HG02973 (cell line): ENCODE measurements around the gene BDH1.
"Not testable (repeated sequence)": the region's sequence is repeated elsewhere in the genome, so short reads cannot be mapped to it uniquely, and the experiment has no call there.

Experiments used
- ATAC-seq: cut with Tn5 transposase; IDR thresholded peaks from one replicate; pipeline ENCODE4 v1.9.1; 2021; ENCODE audit warnings: moderate library complexity; ENCODE audit not compliant: unreplicated experiment

The BDH1 gene

GRCh38 chr3:197491923-197492664 is 63.7 kb downstream of the BDH1 start:
- no peak for ATAC-seq

DNA sequence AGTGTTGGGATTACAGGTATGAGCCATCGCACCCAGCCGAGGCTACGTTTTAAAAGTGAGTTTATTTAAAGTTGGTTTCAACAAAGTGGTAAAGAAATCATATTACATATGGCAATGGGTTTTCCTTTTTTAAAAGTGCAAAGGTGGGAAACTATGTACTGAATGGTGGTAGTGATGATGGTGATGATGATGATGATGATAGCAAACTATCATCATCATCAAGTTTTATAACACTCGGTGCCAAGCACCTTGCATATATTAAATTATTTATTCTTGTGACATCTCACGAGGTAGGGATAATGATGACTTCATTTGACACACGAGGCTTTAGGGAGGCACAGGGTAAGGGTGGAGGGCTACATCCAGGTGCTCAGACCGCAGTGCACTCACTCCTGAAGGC is 64.3 kb downstream of the BDH1 start:
- ATAC-seq: no peak

DNA sequence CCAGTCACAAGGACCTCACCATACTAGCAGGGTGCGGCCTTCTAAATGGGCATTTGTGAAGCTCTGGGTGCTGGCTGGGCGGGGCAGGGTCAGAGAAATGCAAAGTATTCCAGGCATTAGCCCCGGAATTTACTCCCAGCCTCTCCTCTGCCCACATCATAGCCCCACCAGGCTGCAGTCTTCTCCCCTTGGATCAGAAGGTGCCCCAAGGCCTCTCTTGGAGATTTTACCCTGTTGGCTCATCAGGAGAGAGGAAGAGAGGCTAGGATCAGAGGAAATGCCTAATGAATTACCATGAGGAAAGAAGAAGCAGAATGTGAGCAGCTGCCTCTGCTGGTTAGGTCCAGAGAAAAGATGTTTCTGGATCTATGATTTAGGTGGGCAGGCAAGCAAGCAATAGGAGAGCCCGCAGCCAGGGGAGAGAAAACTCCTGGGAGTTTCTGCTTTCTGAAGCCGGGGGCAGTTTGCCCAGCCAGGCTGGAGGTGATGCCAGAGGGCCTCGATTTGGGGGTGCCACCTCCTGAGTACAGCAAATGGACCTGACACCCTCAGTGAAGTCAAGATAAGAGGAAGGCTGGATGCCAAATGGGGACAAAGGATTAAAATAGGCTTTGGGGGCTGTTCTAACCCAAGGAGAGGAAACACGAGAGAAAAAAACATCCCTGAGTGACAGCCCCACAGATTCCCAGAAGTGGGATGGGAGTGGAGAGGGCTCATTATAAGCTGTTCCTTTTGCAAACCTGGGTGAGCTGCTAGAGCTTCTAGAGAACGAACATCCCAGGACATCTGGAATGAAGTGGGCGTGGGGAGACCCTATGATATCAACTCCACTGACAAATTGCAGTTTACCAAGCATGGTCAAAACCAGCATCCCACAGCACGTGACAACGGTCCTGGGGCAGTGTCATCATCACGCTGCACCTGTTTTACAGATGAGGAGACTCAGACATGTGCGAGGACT is 65.4 kb downstream of the BDH1 start:
- no peak for ATAC-seq

- no peak for ATAC-seq
These were observed 67.8 kb downstream of the BDH1 start for GRCh38 chr3:197487911-197488391.

DNA sequence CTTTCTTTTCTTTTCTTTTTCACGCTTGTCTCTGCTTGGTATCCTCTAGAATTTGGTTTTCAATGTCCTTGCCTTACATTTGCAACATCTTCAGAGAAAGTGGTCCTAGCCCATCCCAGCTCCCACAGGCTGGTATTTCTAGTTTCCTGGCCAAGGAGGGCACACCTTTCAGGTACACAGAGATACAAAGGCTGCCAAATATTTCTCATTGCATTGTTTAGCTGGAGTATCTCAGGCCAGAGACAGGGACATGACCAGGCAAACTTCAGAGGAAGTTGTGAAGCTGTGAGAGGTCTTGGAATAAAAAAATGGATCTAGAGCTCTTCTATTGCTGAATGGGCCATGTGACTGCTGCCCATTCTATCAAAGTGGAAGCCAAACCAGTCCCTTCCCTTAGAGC is 68.9 kb downstream of the BDH1 start:
- ATAC-seq: no peak

GRCh38 chr3:197485143-197485542 is 70.6 kb downstream of the BDH1 start:
- ATAC-seq: no peak

GRCh38 chr3:197484204-197484901 is 71.4 kb downstream of the BDH1 start:
- ATAC-seq: no peak

DNA sequence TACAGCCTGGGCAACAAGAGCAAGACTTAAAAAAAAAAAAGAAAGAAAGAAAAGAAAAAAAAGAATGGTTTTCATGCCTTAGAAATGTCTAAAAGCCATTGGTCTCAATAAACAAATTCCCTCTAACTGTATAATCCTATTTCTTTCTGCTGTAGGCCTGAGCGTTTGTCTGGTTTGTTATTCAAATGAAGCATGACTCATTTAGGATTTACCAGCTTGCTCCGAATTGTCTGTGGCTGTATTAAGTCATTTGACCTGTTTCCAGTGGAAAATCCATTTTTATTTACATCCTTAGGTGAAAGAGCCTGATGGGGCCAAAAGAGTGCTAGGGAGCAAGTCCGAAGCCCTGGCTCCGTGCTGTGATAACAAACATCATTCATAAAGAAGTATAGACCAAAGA is 73.8 kb downstream of the BDH1 start:
- no peak for ATAC-seq

DNA sequence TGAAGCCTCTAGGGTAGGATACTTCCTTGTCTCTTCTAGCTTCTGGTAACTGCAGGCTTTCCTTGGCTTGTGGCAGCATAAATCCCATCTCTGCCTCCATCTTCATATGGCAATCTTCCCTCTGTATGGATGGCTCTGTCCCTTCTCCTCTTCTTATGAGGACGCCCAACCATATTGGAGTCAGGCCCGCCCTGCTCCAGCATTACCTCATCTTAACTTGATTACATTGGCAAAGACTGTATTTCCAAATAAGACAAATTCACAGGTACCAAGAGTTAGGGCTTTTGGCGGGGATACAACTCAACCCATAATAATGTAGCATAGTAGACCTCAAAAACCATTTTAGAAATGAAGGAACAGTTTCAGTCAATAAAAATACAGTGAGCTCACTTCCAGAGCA is 75.4 kb downstream of the BDH1 start:
- ATAC-seq: no peak

DNA sequence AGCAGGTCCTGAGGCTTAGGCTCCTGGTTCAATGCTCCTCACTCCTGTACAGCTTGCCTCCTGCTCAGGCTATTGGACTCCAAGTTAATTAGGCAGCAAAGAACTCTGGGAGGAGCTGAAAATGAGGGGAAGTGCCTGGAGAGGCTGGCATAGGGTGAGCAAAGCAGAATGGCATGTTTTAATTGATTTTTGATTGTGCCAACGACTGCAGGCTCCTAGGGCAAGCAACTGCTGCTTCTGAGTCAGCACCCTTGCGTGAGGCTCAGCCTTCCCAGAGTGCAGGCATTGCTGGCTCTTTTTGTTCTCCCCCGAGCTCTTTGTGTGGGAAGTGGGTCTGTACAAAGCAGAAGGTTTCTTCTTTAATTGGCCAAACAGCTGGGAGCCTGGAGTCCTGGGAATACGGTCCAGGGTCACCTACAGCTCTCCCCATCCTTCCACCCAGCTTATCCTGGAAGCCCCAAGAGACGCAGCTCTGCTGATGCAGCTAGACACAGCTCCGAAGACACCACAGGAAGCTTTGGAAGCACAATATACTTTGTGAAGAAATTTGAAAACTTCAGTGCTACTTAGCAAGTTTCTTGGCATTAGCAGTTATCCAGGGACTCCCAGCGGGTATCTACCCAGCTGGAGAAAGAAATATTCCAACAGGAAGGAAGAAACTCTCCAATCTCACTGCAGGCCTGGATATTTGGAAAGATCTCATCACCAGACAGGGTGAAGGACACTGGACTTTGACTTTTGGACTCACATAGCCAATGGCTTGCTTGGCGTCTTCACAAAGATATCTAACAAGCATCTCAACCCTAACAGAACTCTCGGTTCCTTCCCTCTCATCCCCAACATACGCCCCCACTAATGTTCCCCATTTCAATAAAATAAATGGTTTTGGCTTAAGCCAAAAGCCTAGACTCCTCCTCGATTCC is 76.8 kb downstream of the BDH1 start:
- no peak for ATAC-seq

DNA sequence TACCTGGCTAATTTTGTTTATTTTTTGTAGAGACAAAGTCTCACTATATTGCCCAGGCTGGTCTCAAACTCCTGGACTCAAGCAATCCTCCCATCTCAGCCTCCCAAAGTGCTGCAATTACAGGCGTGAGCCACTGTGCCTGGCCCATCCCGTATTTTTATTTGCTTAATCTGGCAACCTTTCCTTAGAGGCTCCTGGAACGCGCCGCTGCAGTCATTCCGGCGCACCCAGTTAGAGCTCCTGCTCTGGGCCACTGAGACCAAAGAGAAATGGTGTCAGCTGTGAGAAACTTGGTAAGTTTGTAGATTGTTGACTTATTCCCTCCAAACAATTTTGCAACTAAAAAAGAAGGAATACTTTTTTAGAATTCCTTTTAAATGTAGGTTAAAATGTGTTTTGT is 78.0 kb downstream of the BDH1 start:
- not testable (repeated sequence) for ATAC-seq

DNA sequence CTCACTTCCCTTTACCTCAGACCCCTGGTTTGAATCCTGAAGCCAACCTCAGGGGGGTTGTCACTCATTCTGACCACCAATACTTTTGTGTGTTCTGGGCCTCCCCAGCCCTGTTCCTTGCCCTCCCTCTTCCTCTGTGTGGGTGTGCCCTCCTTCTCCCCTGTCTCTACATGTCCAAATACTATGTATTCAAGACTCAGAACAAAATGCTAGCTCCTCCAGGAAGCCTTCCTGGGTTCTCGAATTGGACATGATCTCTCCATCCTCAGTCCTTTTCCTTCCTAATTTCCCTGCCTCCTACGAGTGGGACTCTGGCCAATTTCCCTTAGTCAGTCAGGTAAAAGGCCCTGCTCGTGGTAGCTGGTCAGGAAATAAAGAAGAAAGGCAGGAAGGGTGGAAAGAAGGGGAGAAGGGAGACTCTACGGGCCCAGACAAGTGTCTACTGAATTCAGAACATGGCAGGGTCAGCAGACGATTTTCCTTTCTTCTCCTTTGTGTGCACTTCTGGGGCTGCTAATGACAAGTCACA is 79.7 kb downstream of the BDH1 start:
- no peak for ATAC-seq

DNA sequence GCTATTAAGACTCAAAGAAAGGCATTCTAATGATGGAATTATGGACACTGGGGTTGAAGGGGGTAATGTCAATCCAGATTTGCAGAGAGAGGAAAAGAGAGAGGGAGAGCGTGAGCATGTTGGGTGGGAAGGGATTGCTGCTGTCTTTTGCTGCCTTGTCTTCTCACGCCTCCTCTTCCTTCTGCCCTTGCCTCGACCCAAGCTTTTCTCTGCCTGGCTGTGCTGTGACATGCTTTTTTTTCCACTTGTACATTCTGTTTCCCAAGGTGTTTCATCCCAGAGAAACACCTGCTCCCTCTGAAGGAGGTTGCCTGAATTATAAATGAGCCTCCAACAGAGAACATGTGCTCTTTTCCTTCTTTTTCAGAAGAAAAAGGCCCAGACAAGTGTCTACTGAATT is 80.3 kb downstream of the BDH1 start:
- ATAC-seq: no peak

GRCh38 chr3:197472151-197472550 is 83.6 kb downstream of the BDH1 start:
- no peak for ATAC-seq

- no peak for ATAC-seq
These were observed 84.4 kb downstream of the BDH1 start for GRCh38 chr3:197471221-197472010.

DNA sequence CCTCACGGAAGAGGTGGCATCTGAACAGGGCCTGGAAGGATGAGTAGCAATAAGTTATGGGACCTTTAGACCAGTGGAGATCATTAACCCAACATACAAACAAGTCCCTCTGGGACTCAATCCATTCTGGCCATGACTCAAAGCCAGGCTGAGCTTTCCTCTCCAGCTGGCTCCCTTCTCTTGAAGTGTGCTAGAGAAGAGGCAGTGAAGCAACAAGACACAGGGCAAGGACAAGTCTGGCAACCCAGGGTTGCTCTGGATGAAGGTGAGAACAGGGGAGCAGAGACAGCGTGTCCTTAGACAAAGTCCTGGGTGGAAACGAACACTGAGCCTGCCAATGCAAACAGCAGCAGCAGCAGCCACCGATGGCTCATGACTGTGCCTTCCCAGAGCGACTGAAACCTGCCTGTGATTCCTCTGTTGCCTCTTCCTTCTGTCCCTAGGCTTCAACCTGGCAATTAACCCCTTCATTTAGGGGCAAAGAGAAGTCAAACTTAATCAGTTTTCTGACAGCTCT is 86.8 kb downstream of the BDH1 start:
- no peak for ATAC-seq

GRCh38 chr3:197468167-197468566 is 87.6 kb downstream of the BDH1 start:
- ATAC-seq: no peak

GRCh38 chr3:197466586-197467399 is 89.0 kb downstream of the BDH1 start:
- no peak for ATAC-seq
